AG09309 (cell line): ENCODE data around the gene MYO1D.
"Not testable (repeated sequence)": the region's sequence is repeated elsewhere in the genome, so short reads cannot be mapped to it uniquely, and the experiment has no call there.

Experiments used
- DNase-seq: peaks from one replicate; pipeline ENCODE4 v3.0.0-alpha.2; 2010; ENCODE audit warnings: low read depth
- H3K4me3 ChIP-seq: 2 replicates; pipeline ENCODE4 v1.5.1; 2011; ENCODE audit warnings: mild to moderate bottlenecking, low read depth, low read length, moderate library complexity; ENCODE audit not compliant: control insufficient read depth
- TF ChIP-seq, protein P1 (sequence below): IDR thresholded peaks from 2 replicates; pipeline ENCODE4 v1.5.1; 2011; ENCODE audit warnings: mild to moderate bottlenecking, low read depth, low read length, inconsistent platforms; ENCODE audit not compliant: insufficient read depth, control insufficient read depth; ENCODE audit errors: missing control alignments

Gene MYO1D

DNA sequence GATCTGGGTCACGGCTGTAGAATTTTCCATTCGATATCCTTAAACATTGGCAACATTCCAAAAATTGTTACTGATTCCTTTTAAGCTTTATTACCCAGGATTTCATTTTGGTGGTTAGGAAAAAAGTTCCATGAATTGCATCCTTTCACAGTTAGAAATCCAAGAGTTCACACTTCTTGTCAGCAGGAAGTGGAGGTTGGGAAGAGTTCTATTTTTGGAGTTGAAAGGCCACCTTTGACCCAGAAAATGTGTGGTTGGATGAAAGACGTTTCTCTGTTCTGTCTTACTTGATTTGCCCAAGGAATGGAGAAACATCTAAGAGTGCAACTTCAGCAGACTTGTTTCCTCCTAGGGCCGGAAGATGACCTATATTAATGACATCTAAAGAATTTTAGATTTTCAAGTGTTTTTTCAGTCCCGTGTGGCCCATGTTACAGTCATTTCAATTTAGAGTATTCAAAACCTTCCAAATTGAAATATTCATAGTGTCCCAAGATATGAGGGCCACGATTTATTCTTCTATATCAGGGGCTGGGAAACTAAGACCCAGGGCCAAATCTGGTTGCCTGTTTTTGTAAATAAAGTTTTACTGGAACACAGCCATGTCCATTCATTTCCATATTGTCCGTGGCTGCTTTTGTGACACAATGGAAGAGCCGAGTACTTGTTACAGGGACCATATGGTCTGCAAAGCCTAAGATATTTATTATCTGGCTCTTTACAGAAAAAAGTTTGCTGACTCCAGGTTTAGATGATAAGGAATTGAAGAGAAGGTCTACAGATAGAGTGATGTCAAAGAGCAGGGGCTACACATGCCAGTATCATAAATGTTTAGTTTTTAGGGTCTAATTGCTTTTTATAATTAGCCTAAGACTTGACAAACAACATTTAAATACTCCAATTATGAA is 339.9 kb downstream of the MYO1D start:
- TF ChIP-seq, protein P1, sequence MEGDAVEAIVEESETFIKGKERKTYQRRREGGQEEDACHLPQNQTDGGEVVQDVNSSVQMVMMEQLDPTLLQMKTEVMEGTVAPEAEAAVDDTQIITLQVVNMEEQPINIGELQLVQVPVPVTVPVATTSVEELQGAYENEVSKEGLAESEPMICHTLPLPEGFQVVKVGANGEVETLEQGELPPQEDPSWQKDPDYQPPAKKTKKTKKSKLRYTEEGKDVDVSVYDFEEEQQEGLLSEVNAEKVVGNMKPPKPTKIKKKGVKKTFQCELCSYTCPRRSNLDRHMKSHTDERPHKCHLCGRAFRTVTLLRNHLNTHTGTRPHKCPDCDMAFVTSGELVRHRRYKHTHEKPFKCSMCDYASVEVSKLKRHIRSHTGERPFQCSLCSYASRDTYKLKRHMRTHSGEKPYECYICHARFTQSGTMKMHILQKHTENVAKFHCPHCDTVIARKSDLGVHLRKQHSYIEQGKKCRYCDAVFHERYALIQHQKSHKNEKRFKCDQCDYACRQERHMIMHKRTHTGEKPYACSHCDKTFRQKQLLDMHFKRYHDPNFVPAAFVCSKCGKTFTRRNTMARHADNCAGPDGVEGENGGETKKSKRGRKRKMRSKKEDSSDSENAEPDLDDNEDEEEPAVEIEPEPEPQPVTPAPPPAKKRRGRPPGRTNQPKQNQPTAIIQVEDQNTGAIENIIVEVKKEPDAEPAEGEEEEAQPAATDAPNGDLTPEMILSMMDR, result no peak
- peak; percentile 17 for DNase-seq
- H3K4me3 ChIP-seq, result no peak overlapping the region

DNA sequence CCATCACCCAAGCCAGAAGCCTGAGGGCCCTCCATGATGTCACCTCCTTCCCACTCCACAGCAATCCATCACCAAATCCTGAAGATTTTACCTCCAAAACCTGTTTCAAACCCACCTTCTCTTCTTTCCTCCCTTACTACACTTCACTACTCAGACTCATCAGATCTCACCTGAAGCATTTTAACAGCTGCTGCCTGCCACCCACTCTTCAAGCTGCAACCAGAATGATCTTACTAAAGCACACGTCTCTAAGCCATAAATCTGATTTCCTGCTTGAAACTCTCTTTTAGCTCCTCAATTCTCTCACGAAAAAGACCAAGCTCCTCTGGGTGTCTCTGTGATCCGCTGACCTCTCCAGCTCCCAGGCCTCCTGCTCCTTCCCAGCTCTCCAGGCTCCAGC is 343.6 kb downstream of the MYO1D start:
- no peak for DNase-seq
- no peak overlapping the region for H3K4me3 ChIP-seq
- TF ChIP-seq, protein P1, result no peak

GRCh38 chr17:32529604-32530003 is 347.3 kb downstream of the MYO1D start:
- H3K4me3 ChIP-seq, result no peak overlapping the region
- DNase-seq, result no peak
- TF ChIP-seq, protein P1, result no peak

DNA sequence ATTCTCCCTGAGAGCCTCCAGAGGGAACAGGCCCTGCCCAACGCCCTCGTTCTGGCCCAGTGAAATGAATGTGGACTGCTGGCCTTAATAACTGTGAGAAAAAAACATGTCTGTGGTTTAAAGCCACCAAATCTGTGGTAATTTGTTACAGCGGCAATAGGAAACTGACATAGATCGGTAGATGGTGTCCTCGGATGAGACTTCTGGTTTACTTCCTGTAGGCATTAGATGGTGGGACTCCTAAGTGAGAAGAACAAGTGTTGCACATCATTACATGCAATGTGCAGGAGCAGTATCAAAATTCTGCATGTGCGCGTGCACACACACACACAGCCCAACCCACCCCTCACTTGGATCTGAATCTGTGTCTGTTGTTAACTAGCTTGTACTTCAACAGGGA is 348.1 kb downstream of the MYO1D start:
- no peak for DNase-seq
- H3K4me3 ChIP-seq, result no peak overlapping the region
- TF ChIP-seq, protein P1, result no peak

DNA sequence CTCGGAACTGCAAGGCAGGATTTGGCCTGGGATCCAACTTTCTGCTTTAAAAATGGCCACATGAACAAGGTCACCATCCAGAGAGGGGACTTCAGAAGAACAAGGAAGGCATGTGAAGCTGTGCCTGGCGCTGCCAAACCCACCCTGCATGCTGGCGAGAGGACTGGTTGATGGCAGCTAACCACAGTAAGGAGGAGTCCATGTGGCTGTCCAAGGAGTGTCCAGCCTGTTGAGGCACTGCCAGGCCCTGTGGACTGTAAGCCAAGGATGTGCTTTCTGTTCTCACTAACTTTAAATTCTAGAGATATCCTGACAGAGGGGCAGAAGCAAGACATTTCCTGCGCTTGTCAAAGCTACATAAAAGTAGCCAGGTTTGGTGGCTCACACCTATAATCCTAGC is 349.8 kb downstream of the MYO1D start:
- H3K4me3 ChIP-seq, result no peak overlapping the region
- TF ChIP-seq, protein P1, result no peak
- no peak for DNase-seq

- H3K4me3 ChIP-seq, result no peak overlapping the region
- TF ChIP-seq, protein P1, result no peak
- peak; percentile 24 for DNase-seq
Observed at GRCh38 chr17:32525122-32525521, 351.8 kb downstream of the MYO1D start.

DNA sequence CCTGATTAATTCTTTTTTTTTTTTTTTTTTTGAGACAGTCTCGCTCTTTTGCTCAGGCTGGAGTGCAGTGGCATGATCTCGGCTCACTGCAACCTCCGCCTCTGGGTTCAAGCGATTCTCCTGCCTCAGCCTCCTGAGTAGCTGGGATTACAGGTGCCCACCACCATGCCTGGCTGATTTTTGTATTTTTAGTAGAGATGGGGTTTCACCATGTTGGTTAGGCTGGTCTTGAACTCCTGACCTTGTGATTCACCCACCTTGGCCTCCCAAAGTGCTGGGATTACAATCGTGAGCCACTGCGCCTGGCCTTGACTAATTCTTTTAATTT is 352.4 kb downstream of the MYO1D start:
- H3K4me3 ChIP-seq, DNase-seq: not testable (repeated sequence)
